ENCODE data around the gene ZNF300.
"Not testable (repeated sequence)": the region's sequence is repeated elsewhere in the genome, so short reads cannot be mapped to it uniquely, and the experiment has no call there.

Gene ZNF300

GRCh38 chr5:150904479-150905311 lies at the start of gene ZNF300:
Gene ZNF300 (minus strand): TSS chr5:150904980. CDS start chr5:150903155, 1,825 bp downstream.
- peak; percentile 45 for DNase-seq (ENCODE audit: low spot score)

GRCh38 chr5:150948539-150948938 lies 43.8 kb upstream of the ZNF300 start:
- no peak for DNase-seq (ENCODE audit: low spot score)

GRCh38 chr5:150946351-150946905 lies 41.6 kb upstream of the ZNF300 start:
- no peak for DNase-seq (ENCODE audit: low spot score)

- DNase-seq (ENCODE audit: low spot score): no peak
These were observed 41.2 kb upstream of the ZNF300 start for GRCh38 chr5:150945947-150946346.

- DNase-seq (ENCODE audit: low spot score): no peak
These were observed 40.7 kb upstream of the ZNF300 start for GRCh38 chr5:150945486-150945885.

- DNase-seq (ENCODE audit: low spot score): no peak
These were observed 26.7 kb upstream of the ZNF300 start for GRCh38 chr5:150931368-150931965.

GRCh38 chr5:150918613-150919012 lies 13.8 kb upstream of the ZNF300 start:
- DNase-seq (ENCODE audit: low spot score): no peak

- DNase-seq (ENCODE audit: low spot score): no peak
These were observed 7.6 kb upstream of the ZNF300 start for GRCh38 chr5:150912312-150912814.

- DNase-seq (ENCODE audit: low spot score): no peak
These were observed 518 bp upstream of the ZNF300 start for GRCh38 chr5:150905312-150905683.

GRCh38 chr5:150901446-150901845 lies 3.3 kb downstream of the ZNF300 start:
- no peak for DNase-seq (ENCODE audit: low spot score)

GRCh38 chr5:150895431-150896428 lies 9.1 kb downstream of the ZNF300 start:
- DNase-seq (ENCODE audit: low spot score): no peak

GRCh38 chr5:150879358-150879757 lies 25.4 kb downstream of the ZNF300 start:
- DNase-seq (ENCODE audit: low spot score): no peak

- no peak for DNase-seq (ENCODE audit: low spot score)
These were observed 42.7 kb downstream of the ZNF300 start for GRCh38 chr5:150862070-150862469.

GRCh38 chr5:150860246-150860821 lies 44.4 kb downstream of the ZNF300 start:
- DNase-seq (ENCODE audit: low spot score): no peak

GRCh38 chr5:150856700-150857099 lies 48.1 kb downstream of the ZNF300 start:
- DNase-seq (ENCODE audit: low spot score): not testable (repeated sequence)

- DNase-seq (ENCODE audit: low spot score): no peak
These were observed 51.2 kb downstream of the ZNF300 start for GRCh38 chr5:150853561-150853960.

- no peak for DNase-seq (ENCODE audit: low spot score)
These were observed 53.7 kb downstream of the ZNF300 start for GRCh38 chr5:150851039-150851438.

- DNase-seq (ENCODE audit: low spot score): no peak
These were observed 56.5 kb downstream of the ZNF300 start for GRCh38 chr5:150848271-150848670.

- no peak for DNase-seq (ENCODE audit: low spot score)
These were observed 57.5 kb downstream of the ZNF300 start for GRCh38 chr5:150847334-150847695.

GRCh38 chr5:150846654-150847333 lies 58.0 kb downstream of the ZNF300 start:
- DNase-seq (ENCODE audit: low spot score): peak; percentile 79

- not testable (repeated sequence) for DNase-seq (ENCODE audit: low spot score)
These were observed 58.5 kb downstream of the ZNF300 start, which contains the start of gene IRGM for GRCh38 chr5:150846308-150846653. Gene IRGM (plus strand): TSS chr5:150846521. CDS start chr5:150848124, 1,603 bp downstream.

Data from CD4-positive, alpha-beta T cell treated with Interleukin-6 at 100 ng/mL for 8 hours (primary cell).